ENCODE data around the gene GOSR1.
A peak's percentile ranks its signal among the peaks of the same experiment; 100 is the strongest.

GRCh38 chr17:30477083-30477773, at the start of gene GOSR1:
- TF ChIP-seq CTCF (IDR thresholded peaks at IDR 0.05; ENCODE audit: extremely low read depth in 1 of 2, insufficient read depth in 1 of 2, low read depth in 1 of 2, low read length in 2 of 2), result peak; percentile 78 to 93
- no peak for TF ChIP-seq GATA2 (IDR thresholded peaks at IDR 0.05; ENCODE audit: insufficient read depth, insufficient read length, low read depth, low read length)
- peak; percentile 88 for TF ChIP-seq POLR2A (IDR thresholded peaks at IDR 0.05; ENCODE audit: low read depth, low read length)
- TF ChIP-seq EZH2 (IDR thresholded peaks at IDR 0.05; ENCODE audit: borderline replicate concordance, low read depth, low read length, severe bottlenecking), result no peak
